Activated CD8-positive, alpha-beta T cell treated with anti-CD3 and anti-CD28 coated beads, Interleukin-2, amount 10 ng/mL, durations not matched to agents 7 days and 5 days (primary cell): ENCODE measurements around the gene MALRD1. TPM values are rescaled to one million over a fixed set of nuclear protein-coding genes. Genes with fewer than 3 reads are reported as not detected.

Experiments used
- ATAC-seq: fragments of 150-1000 bp; cut with Tn5 transposase; one replicate; pipeline ENCODE4 v1.10.0; 2021; ENCODE audit warnings: moderate library complexity
- CTCF ChIA-PET: fragments of 350-600 bp; sonication (Branson Sonifier 250); formaldehyde crosslinking; loops from one replicate; lab custom pipeline; 2021; ENCODE audit warnings: antibody characterized with exemption; lab: Charles Lee
- POLR2A ChIA-PET: fragments of 350-600 bp; sonication (Branson Sonifier 250); formaldehyde crosslinking; loops from one replicate; lab custom pipeline; 2021; ENCODE audit warnings: antibody characterized with exemption; lab: Charles Lee
- DNase-seq: peaks from one replicate; pipeline ENCODE4 v3.0.0-alpha.2; 2020
- H3K27ac Mint-ChIP-seq: one replicate; pipeline ENCODE4 v1.8.0; 2021; ENCODE audit warnings: mild to moderate bottlenecking, mixed read lengths
- H3K27me3 Mint-ChIP-seq: one replicate; pipeline ENCODE4 v1.8.0; 2021; ENCODE audit warnings: low read depth, mixed read lengths
- H3K36me3 Mint-ChIP-seq: one replicate; pipeline ENCODE4 v1.8.0; 2021; ENCODE audit warnings: low read depth, mixed read lengths
- H3K4me1 Mint-ChIP-seq: one replicate; pipeline ENCODE4 v1.8.0; 2021; ENCODE audit warnings: low read depth, mixed read lengths
- H3K4me3 Mint-ChIP-seq: one replicate; pipeline ENCODE4 v1.8.0; 2021; ENCODE audit warnings: mild to moderate bottlenecking, mixed read lengths
- H3K9me3 Mint-ChIP-seq: one replicate; pipeline ENCODE4 v1.8.0; 2022; ENCODE audit warnings: mixed read lengths; ENCODE audit not compliant: insufficient read depth
- total RNA-seq, 2 experiments: library from RNA; stranded (reverse); gene quantifications; one replicate each; pipeline ENCODE4 v1.2.3, GENCODE V29; 2021

The MALRD1 gene
- total RNA-seq, 2 experiments from 2014 or later = not detected

GRCh38 chr10:19570991-19571390 is 522.4 kb downstream of the MALRD1 start:
- no peaks in the 10 kb centered on the region for H3K27me3 Mint-ChIP-seq
- no peak for ATAC-seq
- H3K4me1 Mint-ChIP-seq = no peaks in the 10 kb centered on the region
- H3K27ac Mint-ChIP-seq = no peak overlapping the region
- DNase-seq = no peak
- no peaks in the 10 kb centered on the region for H3K36me3 Mint-ChIP-seq
- no peaks in the 10 kb centered on the region for H3K9me3 Mint-ChIP-seq
- CTCF ChIA-PET = no interaction called here
- no peak overlapping the region for H3K4me3 Mint-ChIP-seq
- POLR2A ChIA-PET = no interaction called here

GRCh38 chr10:19572056-19572455 is 523.5 kb downstream of the MALRD1 start:
- ChIA-PET CTCF (no interaction called here), POLR2A (no interaction called here)
- DNase-seq (no peak), ATAC-seq (no peak)
- H3K27me3 Mint-ChIP-seq = no peaks in the 10 kb centered on the region
- no peaks in the 10 kb centered on the region for H3K36me3 Mint-ChIP-seq
- no peak overlapping the region for H3K4me3 Mint-ChIP-seq
- H3K9me3 Mint-ChIP-seq = no peaks in the 10 kb centered on the region
- no peak overlapping the region for H3K27ac Mint-ChIP-seq
- H3K4me1 Mint-ChIP-seq = no peaks in the 10 kb centered on the region

GRCh38 chr10:19576576-19576975 is 528.0 kb downstream of the MALRD1 start:
- Mint-ChIP-seq H3K27me3 (no peaks in the 10 kb centered on the region), H3K4me3 (no peak overlapping the region), H3K4me1 (no peaks in the 10 kb centered on the region), H3K9me3 (peaks cover 4% of the 10 kb centered on the region), H3K27ac (no peak overlapping the region), H3K36me3 (no peaks in the 10 kb centered on the region)
- ChIA-PET POLR2A (no interaction called here), CTCF (no interaction called here)
- ATAC-seq (no peak), DNase-seq (no peak)

GRCh38 chr10:19577381-19577780 is 528.8 kb downstream of the MALRD1 start:
- Mint-ChIP-seq H3K4me1 (no peaks in the 10 kb centered on the region), H3K36me3 (no peaks in the 10 kb centered on the region), H3K4me3 (no peak overlapping the region), H3K27me3 (no peaks in the 10 kb centered on the region), H3K9me3 (peaks cover 4% of the 10 kb centered on the region), H3K27ac (no peak overlapping the region)
- ATAC-seq = no peak
- CTCF ChIA-PET = no interaction called here
- DNase-seq = no peak
- POLR2A ChIA-PET = no interaction called here

- no peaks in the 10 kb centered on the region for H3K4me1 Mint-ChIP-seq
- CTCF ChIA-PET = no interaction called here
- H3K36me3 Mint-ChIP-seq = no peaks in the 10 kb centered on the region
- POLR2A ChIA-PET = no interaction called here
- H3K27ac Mint-ChIP-seq = no peak overlapping the region
- peaks cover 4% of the 10 kb centered on the region for H3K9me3 Mint-ChIP-seq
- ATAC-seq (no peak), DNase-seq (no peak)
- no peaks in the 10 kb centered on the region for H3K27me3 Mint-ChIP-seq
- no peak overlapping the region for H3K4me3 Mint-ChIP-seq
Measured at GRCh38 chr10:19577807-19578206, 529.2 kb downstream of the MALRD1 start.

- POLR2A ChIA-PET = no interaction called here
- peaks cover 4% of the 10 kb centered on the region for H3K9me3 Mint-ChIP-seq
- no peak for DNase-seq
Measured at GRCh38 chr10:19578571-19578970, 530.0 kb downstream of the MALRD1 start.

GRCh38 chr10:19579761-19580545 is 531.4 kb downstream of the MALRD1 start:
- CTCF ChIA-PET = no interaction called here
- Mint-ChIP-seq H3K27me3 (no peaks in the 10 kb centered on the region), H3K9me3 (peaks cover 4% of the 10 kb centered on the region), H3K4me3 (no peak overlapping the region), H3K4me1 (no peaks in the 10 kb centered on the region), H3K27ac (no peak overlapping the region), H3K36me3 (no peaks in the 10 kb centered on the region)
- ATAC-seq = no peak
- POLR2A ChIA-PET = no interaction called here
- DNase-seq = no peak

More at GRCh38 chr10:19578571-19578970, 530.0 kb downstream of the MALRD1 start:
- H3K27me3 Mint-ChIP-seq = no peaks in the 10 kb centered on the region
- H3K27ac Mint-ChIP-seq = no peak overlapping the region
- no peaks in the 10 kb centered on the region for H3K36me3 Mint-ChIP-seq
- CTCF ChIA-PET = no interaction called here
- no peak for ATAC-seq
- H3K4me1 Mint-ChIP-seq = no peaks in the 10 kb centered on the region
- H3K4me3 Mint-ChIP-seq = no peak overlapping the region

- Mint-ChIP-seq H3K27ac (no peak overlapping the region), H3K4me3 (no peak overlapping the region), H3K27me3 (no peaks in the 10 kb centered on the region), H3K4me1 (no peaks in the 10 kb centered on the region), H3K36me3 (no peaks in the 10 kb centered on the region), H3K9me3 (peaks cover 4% of the 10 kb centered on the region)
- ATAC-seq (no peak), DNase-seq (no peak)
- POLR2A ChIA-PET = no interaction called here
- CTCF ChIA-PET = no interaction called here
Measured at GRCh38 chr10:19580691-19581090, 532.1 kb downstream of the MALRD1 start.

GRCh38 chr10:19588608-19589007 is 540.0 kb downstream of the MALRD1 start:
- H3K36me3 Mint-ChIP-seq = no peaks in the 10 kb centered on the region
- CTCF ChIA-PET = no interaction called here
- no peak overlapping the region for H3K4me3 Mint-ChIP-seq
- H3K4me1 Mint-ChIP-seq = no peaks in the 10 kb centered on the region
- ATAC-seq = no peak
- H3K27ac Mint-ChIP-seq = no peak overlapping the region
- no peaks in the 10 kb centered on the region for H3K27me3 Mint-ChIP-seq
- POLR2A ChIA-PET = interaction anchor here (0.6 kb wide), 1 partner anchor 87 kb away, joined by 3 read pairs; no protein-coding TSS in a partner anchor
- no peak for DNase-seq
- H3K9me3 Mint-ChIP-seq = no peaks in the 10 kb centered on the region

GRCh38 chr10:19592276-19592675 is 543.7 kb downstream of the MALRD1 start:
- no peak overlapping the region for H3K27ac Mint-ChIP-seq
- H3K36me3 Mint-ChIP-seq = no peaks in the 10 kb centered on the region
- ChIA-PET CTCF (no interaction called here), POLR2A (no interaction called here)
- DNase-seq (no peak), ATAC-seq (no peak)
- H3K9me3 Mint-ChIP-seq = no peaks in the 10 kb centered on the region
- H3K4me1 Mint-ChIP-seq = no peaks in the 10 kb centered on the region
- no peak overlapping the region for H3K4me3 Mint-ChIP-seq
- no peaks in the 10 kb centered on the region for H3K27me3 Mint-ChIP-seq

GRCh38 chr10:19595212-19595845 is 546.7 kb downstream of the MALRD1 start:
- no peak overlapping the region for H3K27ac Mint-ChIP-seq
- H3K27me3 Mint-ChIP-seq = no peaks in the 10 kb centered on the region
- no peak for DNase-seq
- no peak overlapping the region for H3K4me3 Mint-ChIP-seq
- no peaks in the 10 kb centered on the region for H3K9me3 Mint-ChIP-seq
- CTCF ChIA-PET = no interaction called here
- H3K36me3 Mint-ChIP-seq = no peaks in the 10 kb centered on the region
- POLR2A ChIA-PET = no interaction called here
- no peak for ATAC-seq
- no peaks in the 10 kb centered on the region for H3K4me1 Mint-ChIP-seq

GRCh38 chr10:19605806-19606205 is 557.2 kb downstream of the MALRD1 start:
- no peaks in the 10 kb centered on the region for H3K27me3 Mint-ChIP-seq
- DNase-seq (no peak), ATAC-seq (no peak)
- H3K27ac Mint-ChIP-seq = no peak overlapping the region
- H3K4me1 Mint-ChIP-seq = no peaks in the 10 kb centered on the region
- H3K36me3 Mint-ChIP-seq = no peaks in the 10 kb centered on the region
- H3K9me3 Mint-ChIP-seq = no peaks in the 10 kb centered on the region
- no peak overlapping the region for H3K4me3 Mint-ChIP-seq
- CTCF ChIA-PET = no interaction called here
- POLR2A ChIA-PET = no interaction called here
